NCI-H82 treated with DMSO at 0.1 percent for 48 hours (cell line): Measurements from ENCODE around the gene SRPX2.
A peak's percentile ranks its signal among the peaks of the same experiment; 100 is the strongest.
"Not testable (repeated sequence)": the region's sequence is repeated elsewhere in the genome, so short reads cannot be mapped to it uniquely, and the experiment has no call there.

Source experiments
- DNase-seq: peaks from one replicate; lab custom pipeline; 2025; ENCODE audit not compliant: unreplicated experiment; lab: John Stamatoyannopoulos, UW

The SRPX2 gene

DNA sequence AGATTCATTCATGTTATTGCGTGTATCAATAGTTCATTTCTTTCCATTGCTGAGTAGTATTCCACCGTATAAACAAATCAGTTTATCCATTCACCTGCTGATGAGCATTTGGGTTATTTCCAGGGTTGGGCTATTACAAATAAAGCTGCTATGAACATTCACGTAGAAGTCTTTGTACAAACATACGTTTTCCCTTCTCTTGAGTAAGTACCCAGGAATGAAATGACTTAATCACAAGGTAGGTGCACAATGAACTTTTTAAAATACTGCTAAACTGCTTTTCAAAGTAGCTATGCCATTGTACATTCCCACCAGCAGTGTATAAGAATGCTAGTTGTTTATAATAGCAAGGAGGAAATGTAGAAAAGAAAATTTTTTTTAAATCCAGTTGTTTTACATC, 52.0 kb downstream of the SRPX2 start:
- no peak for DNase-seq

DNA sequence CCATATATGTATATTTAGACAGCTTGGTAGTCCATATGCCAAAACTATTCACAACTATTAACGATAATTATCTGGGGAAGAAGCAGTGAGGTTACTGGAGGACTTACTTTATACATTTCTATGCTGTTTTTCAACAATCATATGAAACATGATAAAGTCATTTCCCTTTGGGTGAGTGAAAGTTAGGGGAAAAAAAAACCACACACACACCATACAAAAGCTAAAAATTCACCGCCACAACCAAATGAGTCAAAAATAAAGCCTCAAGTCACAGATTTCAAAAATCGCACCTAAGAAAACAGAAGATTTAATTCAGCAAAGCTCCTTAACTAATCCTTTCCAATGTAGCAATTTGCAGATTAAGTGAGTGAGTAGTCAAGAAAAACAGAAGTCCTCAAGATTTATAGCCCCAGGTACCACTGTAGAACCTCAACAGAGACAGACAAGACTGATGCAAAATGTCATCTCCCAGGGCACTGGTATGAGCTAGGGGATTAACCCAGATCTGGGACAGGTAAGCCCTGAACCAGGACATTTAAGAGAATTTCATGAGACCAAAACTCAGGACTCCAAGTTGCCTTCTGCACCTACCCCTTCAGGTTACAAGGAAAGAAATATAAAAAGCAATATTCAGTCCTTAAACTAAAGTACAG, 52.8 kb downstream of the SRPX2 start:
- DNase-seq, result peak; percentile 8

- no peak for DNase-seq
Measured at GRCh38 chrX:100698551-100698950, 54.6 kb downstream of the SRPX2 start.

- no peak for DNase-seq
Measured at GRCh38 chrX:100700809-100701208, 56.8 kb downstream of the SRPX2 start.

DNA sequence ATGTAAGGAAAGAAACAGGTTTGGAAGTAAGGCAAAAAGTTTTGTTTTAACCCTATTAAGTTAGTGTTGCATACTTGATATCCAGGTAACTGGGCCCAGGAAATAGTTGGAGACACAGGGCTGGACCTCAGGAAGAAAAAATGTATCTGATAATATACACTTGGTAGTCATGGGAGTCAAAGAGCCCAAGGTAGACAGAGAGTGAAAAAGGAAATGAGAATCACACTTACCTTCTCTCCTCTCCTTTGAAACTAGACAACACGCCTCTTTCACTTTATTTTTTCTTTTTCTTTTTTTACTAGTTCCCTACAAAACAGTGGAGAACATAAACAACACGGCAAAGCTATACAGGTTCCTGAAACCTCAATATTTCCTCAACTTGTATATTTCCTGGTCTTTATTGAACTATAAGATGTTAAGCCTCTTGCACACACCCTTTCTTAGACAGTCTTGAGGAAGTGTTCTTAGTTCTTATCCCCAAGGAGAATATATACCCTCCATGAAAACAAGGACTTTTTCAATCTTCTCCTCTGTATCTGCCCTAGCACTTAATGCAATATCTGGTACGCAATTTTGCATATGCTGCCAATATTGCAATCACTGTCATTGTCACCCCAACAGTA, 60.7 kb downstream of the SRPX2 start:
- DNase-seq, result no peak

- DNase-seq, result no peak
Measured at GRCh38 chrX:100710816-100711215, 66.8 kb downstream of the SRPX2 start.

- no peak for DNase-seq
Measured at GRCh38 chrX:100717363-100717762, 73.4 kb downstream of the SRPX2 start.

- no peak for DNase-seq
Measured at GRCh38 chrX:100719139-100719538, 75.1 kb downstream of the SRPX2 start.

GRCh38 chrX:100720301-100720700, 76.3 kb downstream of the SRPX2 start:
- no peak for DNase-seq

GRCh38 chrX:100721328-100721727, 77.3 kb downstream of the SRPX2 start:
- DNase-seq, result no peak

GRCh38 chrX:100724006-100724405, 80.0 kb downstream of the SRPX2 start:
- DNase-seq, result not testable (repeated sequence)
